AG04450 (cell line): Measurements from ENCODE around the gene UNKL. TPM values are rescaled to one million over a fixed set of nuclear protein-coding genes. Genes with fewer than 3 reads are reported as not detected.

Experiments
- CTCF ChIA-PET: fragments of 300-600, 350-600 bp; formaldehyde crosslinking; extraction: SDS; loops from one replicate; lab custom pipeline; 2022; ENCODE audit warnings: antibody characterized with exemption, inconsistent platforms; lab: Charles Lee
- POLR2A ChIA-PET: fragments of 350-600 bp; formaldehyde crosslinking; extraction: SDS; loops from one replicate; lab custom pipeline; 2021; ENCODE audit warnings: antibody characterized with exemption, inconsistent platforms; lab: Yijun Ruan, JAX
- DNase-seq: peaks from one replicate; pipeline ENCODE4 v3.0.0-alpha.2; 2011; ENCODE audit warnings: low read depth, low spot score
- H3K27ac ChIP-seq: one replicate; pipeline ENCODE4 v1.5.1; 2012; ENCODE audit warnings: low read depth, low read length, control low read depth
- H3K27me3 ChIP-seq: one replicate; pipeline ENCODE4 v1.6.0; 2012; ENCODE audit warnings: low read length; ENCODE audit not compliant: control insufficient read depth, insufficient read depth
- H3K4me3 ChIP-seq: 2 replicates; pipeline ENCODE4 v1.5.1; 2011; ENCODE audit warnings: mild to moderate bottlenecking, low read depth, low read length, control low read depth
- H3K9me3 ChIP-seq: 2 replicates; pipeline ENCODE4 v1.5.1; 2012; ENCODE audit warnings: low read length; ENCODE audit not compliant: control insufficient read depth, insufficient read depth
- polyA plus RNA-seq: library from polyadenylated mRNA; depleted of rRNA; stranded (reverse); fragments of >200 nt; gene quantifications from 2 replicates; pipeline ENCODE4 v1.2.3, GENCODE V29; 2011
- TF ChIP-seq, protein P1 (sequence below): IDR thresholded peaks from 2 replicates; pipeline ENCODE4 v1.5.1; 2011; ENCODE audit warnings: low read depth, low read length, control low read depth, inconsistent platforms

The UNKL gene
- polyA plus RNA-seq, 1 experiment, result 7.6 TPM

GRCh38 chr16:1458336-1458976, 44.0 kb upstream of the UNKL start:
- CTCF ChIA-PET, result no interaction called here
- DNase-seq, result no peak

GRCh38 chr16:1457489-1458245, 43.2 kb upstream of the UNKL start:
- POLR2A ChIA-PET, result no interaction called here
- DNase-seq, result no peak
- TF ChIP-seq, protein P1, sequence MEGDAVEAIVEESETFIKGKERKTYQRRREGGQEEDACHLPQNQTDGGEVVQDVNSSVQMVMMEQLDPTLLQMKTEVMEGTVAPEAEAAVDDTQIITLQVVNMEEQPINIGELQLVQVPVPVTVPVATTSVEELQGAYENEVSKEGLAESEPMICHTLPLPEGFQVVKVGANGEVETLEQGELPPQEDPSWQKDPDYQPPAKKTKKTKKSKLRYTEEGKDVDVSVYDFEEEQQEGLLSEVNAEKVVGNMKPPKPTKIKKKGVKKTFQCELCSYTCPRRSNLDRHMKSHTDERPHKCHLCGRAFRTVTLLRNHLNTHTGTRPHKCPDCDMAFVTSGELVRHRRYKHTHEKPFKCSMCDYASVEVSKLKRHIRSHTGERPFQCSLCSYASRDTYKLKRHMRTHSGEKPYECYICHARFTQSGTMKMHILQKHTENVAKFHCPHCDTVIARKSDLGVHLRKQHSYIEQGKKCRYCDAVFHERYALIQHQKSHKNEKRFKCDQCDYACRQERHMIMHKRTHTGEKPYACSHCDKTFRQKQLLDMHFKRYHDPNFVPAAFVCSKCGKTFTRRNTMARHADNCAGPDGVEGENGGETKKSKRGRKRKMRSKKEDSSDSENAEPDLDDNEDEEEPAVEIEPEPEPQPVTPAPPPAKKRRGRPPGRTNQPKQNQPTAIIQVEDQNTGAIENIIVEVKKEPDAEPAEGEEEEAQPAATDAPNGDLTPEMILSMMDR, result no peak
- no peak overlapping the region for H3K27ac ChIP-seq
- CTCF ChIA-PET, result no interaction called here
- no peak overlapping the region for H3K4me3 ChIP-seq
- H3K27me3 ChIP-seq, result no peaks in the 10 kb centered on the region
- H3K9me3 ChIP-seq, result no peaks in the 10 kb centered on the region; the same call in 1 of the 2 replicates

More at GRCh38 chr16:1458336-1458976, 44.0 kb upstream of the UNKL start:
- no peak overlapping the region for H3K4me3 ChIP-seq
- H3K27ac ChIP-seq, result no peak overlapping the region
- no peaks in the 10 kb centered on the region for H3K27me3 ChIP-seq
- H3K9me3 ChIP-seq, result no peaks in the 10 kb centered on the region; the same call in 1 of the 2 replicates
- TF ChIP-seq, protein P1, result no peak
- POLR2A ChIA-PET, result no interaction called here

- CTCF ChIA-PET, result no interaction called here
- TF ChIP-seq, protein P1, result no peak
- DNase-seq, result no peak
- no peaks in the 10 kb centered on the region for H3K27me3 ChIP-seq
- no peak overlapping the region for H3K4me3 ChIP-seq
- H3K27ac ChIP-seq, result no peak overlapping the region
- H3K9me3 ChIP-seq, result no peaks in the 10 kb centered on the region; the same call in 1 of the 2 replicates
- POLR2A ChIA-PET, result no interaction called here
Measured at GRCh38 chr16:1456951-1457350, 42.4 kb upstream of the UNKL start.

GRCh38 chr16:1455190-1456171, 41.0 kb upstream of the UNKL start:
- no peak for DNase-seq
- H3K9me3 ChIP-seq, result no peaks in the 10 kb centered on the region; the same call in 1 of the 2 replicates
- CTCF ChIA-PET, result no interaction called here
- H3K27me3 ChIP-seq, result no peaks in the 10 kb centered on the region
- no peak overlapping the region for H3K4me3 ChIP-seq
- POLR2A ChIA-PET, result no interaction called here
- TF ChIP-seq, protein P1, result no peak
- H3K27ac ChIP-seq, result no peak overlapping the region
